ENCODE results near the gene BMI1.

GRCh38 chr10:22356324-22356873 is 35.5 kb downstream of the BMI1 start:
- TF ChIP-seq NFRKB (IDR thresholded peaks at IDR 0.05) = no peak
- TF ChIP-seq HDGF (IDR thresholded peaks at IDR 0.05; ENCODE audit: borderline replicate concordance) = no peak
- no peak for TF ChIP-seq SP1 (IDR thresholded peaks at IDR 0.05)
- no peak for TF ChIP-seq FOXM1 (IDR thresholded peaks at IDR 0.05; ENCODE audit: borderline replicate concordance)
- TF ChIP-seq SUZ12 (IDR thresholded peaks at IDR 0.05) = no peak
- TF ChIP-seq BHLHE40 (IDR thresholded peaks at IDR 0.05; ENCODE audit: borderline replicate concordance) = no peak
- no peak for TF ChIP-seq PKNOX1 (IDR thresholded peaks at IDR 0.05)
- no peak for TF ChIP-seq L3MBTL2 (conservative IDR thresholded peaks at IDR 0.05)
- no peak for TF ChIP-seq TARDBP (IDR thresholded peaks at IDR 0.05)
- no peak for TF ChIP-seq FOXK2 (IDR thresholded peaks at IDR 0.05)
- TF ChIP-seq FOXA1 (IDR thresholded peaks at IDR 0.05) = no peak

All from HEK293T (cell line).